Coronary artery (tissue), 2 donors: ENCODE results near the gene PEX11A.
A peak's percentile ranks its signal among the peaks of the same experiment; 100 is the strongest.

ENCODE experiments used
- DNase-seq: peaks from one replicate; pipeline ENCODE4 v3.0.0-alpha.2; 2017; ENCODE audit warnings: low spot score
- H3K27ac ChIP-seq, 2 donors: fragments of 200-600 bp; sonication (generic); one replicate each; pipeline ENCODE4 v1.5.1; 2016 to 2019
- H3K4me3 ChIP-seq: fragments of 200-600 bp; sonication (generic); 2 replicates; pipeline ENCODE4 v1.5.1; 2016; ENCODE audit warnings: mild to moderate bottlenecking, moderate library complexity
- TF ChIP-seq, protein P1 (sequence below): fragments of 200-600 bp; sonication (generic); IDR thresholded peaks from one replicate; pipeline ENCODE4 v1.5.1; 2019; ENCODE audit warnings: antibody characterized with exemption

Gene PEX11A

DNA sequence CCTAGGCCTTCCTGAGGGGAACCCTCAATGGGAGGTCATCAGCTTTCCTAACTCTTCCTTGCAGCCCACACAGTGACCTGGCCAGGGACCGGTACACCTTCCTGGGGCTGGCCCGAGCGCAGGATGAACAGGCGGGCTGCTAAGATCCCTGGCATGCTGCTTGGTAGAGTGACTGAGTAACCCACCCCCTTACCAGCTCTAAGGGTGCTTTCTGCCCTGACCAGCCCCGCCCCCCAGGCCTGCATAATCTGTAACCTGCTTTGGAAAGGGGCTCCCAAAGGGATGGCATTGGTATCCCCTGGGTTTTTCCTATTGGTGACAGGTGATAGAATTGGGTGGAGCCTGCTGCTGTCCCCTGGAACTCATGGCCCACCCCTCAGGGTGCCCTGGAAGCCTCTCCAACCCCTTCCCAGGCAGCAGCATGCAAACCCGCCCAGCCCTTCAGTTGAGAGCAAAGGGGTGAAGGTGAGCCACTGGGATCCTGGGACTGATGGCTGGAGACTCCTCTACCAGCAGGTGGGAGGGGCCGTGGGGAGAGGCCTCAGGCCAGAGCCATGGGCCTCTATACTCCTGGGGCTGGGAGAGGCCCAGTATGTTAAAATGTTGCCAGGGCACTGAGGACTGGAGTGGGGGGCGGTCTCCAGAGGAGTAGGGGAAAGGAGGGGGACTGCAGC is 24.2 kb downstream of the PEX11A start:
- H3K27ac ChIP-seq: peak overlapping the region; percentile 89 to 96
- DNase-seq: no peak
- peak overlapping the region; percentile 64 for H3K4me3 ChIP-seq
- TF ChIP-seq, protein P1, sequence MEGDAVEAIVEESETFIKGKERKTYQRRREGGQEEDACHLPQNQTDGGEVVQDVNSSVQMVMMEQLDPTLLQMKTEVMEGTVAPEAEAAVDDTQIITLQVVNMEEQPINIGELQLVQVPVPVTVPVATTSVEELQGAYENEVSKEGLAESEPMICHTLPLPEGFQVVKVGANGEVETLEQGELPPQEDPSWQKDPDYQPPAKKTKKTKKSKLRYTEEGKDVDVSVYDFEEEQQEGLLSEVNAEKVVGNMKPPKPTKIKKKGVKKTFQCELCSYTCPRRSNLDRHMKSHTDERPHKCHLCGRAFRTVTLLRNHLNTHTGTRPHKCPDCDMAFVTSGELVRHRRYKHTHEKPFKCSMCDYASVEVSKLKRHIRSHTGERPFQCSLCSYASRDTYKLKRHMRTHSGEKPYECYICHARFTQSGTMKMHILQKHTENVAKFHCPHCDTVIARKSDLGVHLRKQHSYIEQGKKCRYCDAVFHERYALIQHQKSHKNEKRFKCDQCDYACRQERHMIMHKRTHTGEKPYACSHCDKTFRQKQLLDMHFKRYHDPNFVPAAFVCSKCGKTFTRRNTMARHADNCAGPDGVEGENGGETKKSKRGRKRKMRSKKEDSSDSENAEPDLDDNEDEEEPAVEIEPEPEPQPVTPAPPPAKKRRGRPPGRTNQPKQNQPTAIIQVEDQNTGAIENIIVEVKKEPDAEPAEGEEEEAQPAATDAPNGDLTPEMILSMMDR: no peak

- peak; percentile 81 for DNase-seq
These were observed 24.9 kb downstream of the PEX11A start for GRCh38 chr15:89665449-89666181.

GRCh38 chr15:89664441-89665350 is 25.9 kb downstream of the PEX11A start:
- TF ChIP-seq, protein P1: no peak
- no peak for DNase-seq
- peak overlapping the region; percentile 89 to 96 for H3K27ac ChIP-seq
- H3K4me3 ChIP-seq: peak overlapping the region; percentile 64

More at GRCh38 chr15:89665449-89666181, 24.9 kb downstream of the PEX11A start:
- Histone ChIP-seq H3K27ac (peak overlapping the region; percentile 89 to 96), H3K4me3 (peak overlapping the region; percentile 64)
- TF ChIP-seq, protein P1: no peak

DNA sequence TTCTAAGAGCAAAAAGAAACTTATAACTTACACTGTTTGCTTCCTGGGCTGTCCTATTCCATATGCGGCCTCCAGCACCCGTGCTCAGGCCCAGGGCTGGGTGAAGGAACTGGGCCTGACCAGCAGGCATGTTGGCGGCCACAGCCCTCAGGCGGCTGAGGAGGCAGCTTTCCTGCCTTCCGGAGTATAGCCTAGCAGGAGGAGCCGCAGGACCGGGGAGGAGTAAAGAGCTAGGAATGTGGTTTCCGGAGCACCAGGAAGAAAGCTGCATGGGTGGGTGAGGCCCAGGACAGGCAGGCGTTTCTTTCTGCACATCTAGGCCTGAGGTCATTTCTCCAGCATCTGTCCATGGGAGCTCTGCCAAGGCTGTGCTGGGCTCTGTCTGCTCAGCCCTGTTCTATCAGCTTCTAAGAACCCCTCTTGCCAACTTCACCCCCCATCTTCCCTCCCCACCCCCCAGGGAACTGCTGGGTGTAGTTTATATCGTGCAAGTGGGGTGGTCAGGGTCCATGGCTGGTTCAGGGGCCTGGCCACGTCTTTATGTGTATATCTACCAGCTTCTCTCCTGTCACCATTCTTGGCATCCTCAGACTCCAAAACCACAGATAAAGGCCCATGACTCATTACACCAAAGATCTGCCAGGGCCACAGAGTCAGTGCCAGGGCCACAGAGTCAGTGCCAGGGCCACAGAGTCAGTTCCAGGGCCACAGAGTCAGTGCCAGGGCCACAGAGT is 27.5 kb downstream of the PEX11A start:
- TF ChIP-seq, protein P1: no peak
- peak; percentile 91 for DNase-seq
- peak overlapping the region; percentile 27 for H3K4me3 ChIP-seq
- H3K27ac ChIP-seq: peak overlapping the region; percentile 79 to 87

DNA sequence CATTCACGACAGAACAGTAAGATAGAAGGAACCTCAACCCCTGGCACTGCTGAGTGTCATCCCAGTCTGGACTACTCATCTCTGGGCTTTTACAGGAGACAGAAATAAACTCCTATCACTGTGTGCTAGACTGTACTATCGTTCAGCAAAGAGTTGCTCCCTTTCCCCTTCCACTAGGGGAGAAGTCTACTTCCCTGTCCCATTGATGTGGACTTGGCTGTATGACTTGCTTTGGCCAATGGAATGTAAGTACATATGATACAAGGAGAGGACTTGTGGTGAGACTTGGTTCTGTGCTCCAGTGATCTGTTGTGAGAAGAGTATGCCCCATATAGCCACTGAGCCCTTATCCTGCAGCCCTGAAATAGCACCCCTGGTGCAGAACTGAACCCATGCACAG is 30.0 kb downstream of the PEX11A start:
- Histone ChIP-seq H3K27ac (no peak overlapping the region), H3K4me3 (no peak overlapping the region)
- no peak for DNase-seq
- TF ChIP-seq, protein P1: no peak

- no peak overlapping the region for H3K27ac ChIP-seq
- DNase-seq: no peak
- no peak overlapping the region for H3K4me3 ChIP-seq
- TF ChIP-seq, protein P1: no peak
These were observed 31.3 kb downstream of the PEX11A start for GRCh38 chr15:89659295-89659694.
